Left renal cortex interstitium (tissue), 4 donors: Measurements from ENCODE around the gene PPP1R15A. TPM values are rescaled to one million over a fixed set of nuclear protein-coding genes. Genes with fewer than 3 reads are reported as not detected.
"Not testable (repeated sequence)": the region's sequence is repeated elsewhere in the genome, so short reads cannot be mapped to it uniquely, and the experiment has no call there.

Experiments used
- DNase-seq, 4 donors: peaks; one replicate each; pipeline ENCODE4 v3.0.0-alpha.2; 2013; ENCODE audit warnings: low read depth in 4 of 4, low spot score in 2 of 4, missing footprints in 1 of 4
- polyA plus RNA-seq, 4 donors: library from polyadenylated mRNA; unstranded; fragments of 120-200 nt; gene quantifications; one replicate each; pipeline ENCODE4 v1.2.1, GENCODE V29; 2013; ENCODE audit not compliant: insufficient read length in 4 of 4

Gene PPP1R15A
- polyA plus RNA-seq, 4 donors = 29.7 to 52.6 (median 33.7) TPM

DNA sequence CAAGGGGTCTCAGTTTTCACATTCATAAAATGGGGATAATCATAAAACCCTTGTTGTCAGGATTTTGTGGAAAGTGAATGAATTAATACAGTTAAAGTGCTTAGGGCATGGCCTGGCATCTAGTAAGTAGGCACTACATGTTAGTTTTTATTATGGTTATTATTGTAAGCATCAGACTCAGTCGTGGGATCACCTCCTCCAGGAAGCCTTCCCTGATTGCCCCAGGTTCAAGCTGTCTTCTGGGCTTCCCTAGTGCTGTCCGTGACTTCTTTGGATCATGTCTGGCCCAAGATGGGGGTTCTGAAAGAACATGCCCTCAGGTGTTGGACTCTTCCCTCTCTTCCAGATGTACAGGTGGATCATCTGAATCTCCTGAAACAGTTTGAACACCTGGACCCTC, 38.6 kb downstream of the PPP1R15A start:
- no peak for DNase-seq

DNA sequence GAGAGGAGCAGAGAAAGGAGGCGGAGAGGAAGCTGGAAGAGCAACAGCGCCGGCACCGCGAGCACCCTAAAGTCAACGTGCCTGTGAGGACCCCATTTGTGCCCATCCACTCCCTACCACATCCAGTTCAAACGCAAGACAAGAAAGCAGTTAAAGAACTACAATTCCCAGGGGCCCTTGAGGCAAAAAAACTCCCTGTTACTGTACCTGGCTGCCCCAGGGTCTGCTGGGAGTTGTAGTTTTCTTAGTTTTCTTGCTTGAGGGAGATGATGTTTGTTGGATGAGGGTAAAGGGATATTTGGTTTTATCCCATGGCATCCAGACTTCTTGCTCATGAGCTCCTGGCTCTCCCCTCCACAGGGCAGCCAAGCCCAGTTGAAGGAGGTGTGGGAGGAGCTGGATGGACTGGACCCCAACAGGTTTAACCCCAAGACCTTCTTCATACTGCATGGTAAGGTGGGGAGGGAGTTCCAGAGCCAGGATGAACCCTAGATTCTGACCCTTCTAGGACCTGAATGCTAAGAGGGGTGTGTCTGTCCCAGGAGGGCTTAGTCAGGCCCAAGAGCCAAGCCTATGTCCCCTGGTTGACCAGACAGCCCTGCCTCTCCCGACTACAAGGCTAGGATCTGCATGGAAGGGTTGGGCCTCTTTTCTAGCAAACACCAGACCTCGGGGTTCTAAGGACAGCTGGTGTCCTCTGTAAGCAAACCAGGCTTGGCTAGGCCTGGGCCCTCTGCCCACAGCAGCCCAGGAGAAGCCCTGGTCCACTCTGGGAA, 41.1 kb downstream of the PPP1R15A start:
- no peak for DNase-seq

DNA sequence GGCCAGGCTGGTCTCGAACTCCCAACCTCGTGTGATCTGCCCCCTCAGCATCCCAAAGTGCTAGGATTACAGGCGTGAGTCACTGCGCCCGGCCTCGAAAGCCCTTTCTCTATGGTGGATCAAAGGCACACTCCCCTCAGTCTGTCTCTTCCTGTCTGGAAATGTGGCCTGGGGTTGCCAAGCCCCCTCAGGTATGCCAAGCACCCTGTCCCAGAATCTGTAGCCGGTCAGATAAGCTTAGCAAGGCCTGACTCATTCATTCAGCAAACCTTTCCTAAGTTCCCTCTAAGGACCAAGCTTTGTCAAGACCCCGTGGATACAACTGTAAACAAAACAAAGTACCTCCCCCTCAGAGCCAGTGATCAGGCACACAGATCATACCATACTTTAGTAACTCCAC, 42.0 kb downstream of the PPP1R15A start:
- no peak for DNase-seq

DNA sequence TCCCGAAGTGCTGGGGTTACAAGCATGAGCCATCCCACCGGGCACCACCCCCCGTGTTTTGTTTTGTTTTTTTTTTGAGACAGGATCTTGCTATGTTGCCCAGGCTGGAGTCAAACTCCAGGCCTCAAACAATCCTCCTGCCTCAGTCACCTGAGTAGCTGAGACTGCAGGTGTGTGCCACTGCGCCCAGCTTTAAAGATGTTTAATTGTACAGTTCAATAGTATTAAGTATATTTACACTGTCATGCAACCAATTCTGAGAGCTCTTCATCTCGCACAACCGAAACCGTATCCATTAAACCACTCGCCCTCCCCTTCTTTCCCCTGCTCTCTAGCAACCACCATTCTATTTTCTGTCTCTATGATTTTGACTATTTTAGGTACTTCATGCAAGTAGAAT, 43.5 kb downstream of the PPP1R15A start:
- DNase-seq = no peak

GRCh38 chr19:48918071-48918470, 45.9 kb downstream of the PPP1R15A start:
- no peak for DNase-seq

GRCh38 chr19:48918801-48919247, 46.6 kb downstream of the PPP1R15A start:
- DNase-seq = no peak

- not testable (repeated sequence) for DNase-seq
Measured at GRCh38 chr19:48919271-48919670, 47.0 kb downstream of the PPP1R15A start.

- DNase-seq = no peak
Measured at GRCh38 chr19:48920949-48921348, 48.7 kb downstream of the PPP1R15A start.

DNA sequence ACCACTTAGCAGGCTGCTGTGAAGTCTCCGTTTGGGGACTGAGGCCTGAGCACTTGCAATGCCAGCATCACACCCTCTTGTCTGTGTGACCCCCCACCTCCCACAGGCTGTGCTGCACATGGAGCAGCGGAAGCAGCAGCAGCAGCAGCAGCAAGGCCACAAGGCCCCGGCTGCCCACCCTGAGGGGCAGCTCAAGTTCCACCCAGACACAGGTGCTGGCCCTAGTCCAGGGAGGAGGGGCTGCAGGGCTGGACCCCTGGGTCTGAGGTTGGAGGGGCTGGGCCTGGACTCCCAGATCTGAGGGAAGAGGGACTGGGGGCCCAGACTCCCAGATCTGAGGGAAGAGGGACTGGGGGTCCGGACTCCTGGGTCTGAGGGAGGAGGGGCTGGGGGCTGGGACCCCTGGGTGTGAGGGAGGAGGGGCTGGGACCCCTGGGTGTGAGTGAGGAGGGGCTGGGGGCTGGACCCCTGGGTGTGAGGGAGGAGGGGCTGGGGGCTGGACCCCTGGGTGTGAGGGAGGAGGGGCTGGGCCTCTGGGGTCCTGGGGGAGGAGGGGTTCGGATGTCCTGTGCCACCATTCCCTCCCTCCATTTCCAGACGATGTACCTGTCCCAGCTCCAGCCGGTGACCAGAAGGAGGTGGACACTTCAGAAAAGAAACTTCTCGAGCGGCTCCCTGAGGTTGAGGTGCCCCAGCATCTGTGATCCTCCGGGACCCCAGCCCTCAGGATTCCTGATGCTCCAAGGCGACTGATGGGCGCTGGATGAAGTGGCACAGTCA, 49.7 kb downstream of the PPP1R15A start:
- DNase-seq = no peak

DNA sequence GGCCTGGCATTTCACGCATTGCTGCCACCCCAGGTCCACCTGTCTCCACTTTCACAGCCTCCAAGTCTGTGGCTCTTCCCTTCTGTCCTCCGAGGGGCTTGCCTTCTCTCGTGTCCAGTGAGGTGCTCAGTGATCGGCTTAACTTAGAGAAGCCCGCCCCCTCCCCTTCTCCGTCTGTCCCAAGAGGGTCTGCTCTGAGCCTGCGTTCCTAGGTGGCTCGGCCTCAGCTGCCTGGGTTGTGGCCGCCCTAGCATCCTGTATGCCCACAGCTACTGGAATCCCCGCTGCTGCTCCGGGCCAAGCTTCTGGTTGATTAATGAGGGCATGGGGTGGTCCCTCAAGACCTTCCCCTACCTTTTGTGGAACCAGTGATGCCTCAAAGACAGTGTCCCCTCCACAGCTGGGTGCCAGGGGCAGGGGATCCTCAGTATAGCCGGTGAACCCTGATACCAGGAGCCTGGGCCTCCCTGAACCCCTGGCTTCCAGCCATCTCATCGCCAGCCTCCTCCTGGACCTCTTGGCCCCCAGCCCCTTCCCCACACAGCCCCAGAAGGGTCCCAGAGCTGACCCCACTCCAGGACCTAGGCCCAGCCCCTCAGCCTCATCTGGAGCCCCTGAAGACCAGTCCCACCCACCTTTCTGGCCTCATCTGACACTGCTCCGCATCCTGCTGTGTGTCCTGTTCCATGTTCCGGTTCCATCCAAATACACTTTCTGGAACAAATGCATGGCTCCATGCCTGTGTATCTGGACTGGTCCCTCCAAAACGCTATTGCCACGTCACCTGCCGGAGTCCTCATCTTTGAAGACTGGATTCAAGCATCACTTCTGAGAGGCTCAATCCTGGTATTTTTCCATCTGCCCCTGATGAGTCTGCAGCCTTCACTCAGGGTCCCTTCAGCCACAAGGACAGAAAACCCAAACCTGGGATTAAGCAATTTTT, 50.6 kb downstream of the PPP1R15A start:
- no peak for DNase-seq

DNA sequence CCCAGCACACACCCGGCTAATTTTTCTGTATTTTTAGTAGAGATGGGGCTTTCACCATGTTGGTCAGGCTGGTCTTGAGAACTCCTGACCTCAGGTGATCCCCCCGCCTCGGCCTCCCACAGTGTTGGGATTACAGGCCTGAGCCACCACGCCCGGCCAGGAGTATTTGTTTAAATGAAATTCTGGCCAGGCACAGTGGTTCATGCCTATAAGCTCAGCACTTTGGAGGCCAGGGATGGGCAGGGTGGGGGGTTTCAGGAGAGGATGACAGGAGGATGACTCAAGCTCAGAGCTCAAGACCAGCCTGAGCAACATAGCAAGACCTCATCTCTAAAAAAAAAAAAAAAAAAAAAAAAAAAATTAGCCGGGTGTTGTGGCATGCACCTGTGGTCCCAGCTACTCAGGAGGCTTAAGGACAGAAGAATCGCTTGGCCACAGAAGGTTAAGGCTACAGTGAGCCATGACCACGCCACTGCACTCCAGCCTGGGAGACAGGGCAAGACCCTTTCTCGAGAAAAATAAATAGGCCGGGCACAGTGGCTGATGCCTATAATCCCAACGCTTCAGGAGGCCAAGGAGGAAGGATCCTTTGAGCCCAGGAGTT, 53.1 kb downstream of the PPP1R15A start:
- no peak for DNase-seq

Other genes starting within 250 kb of the PPP1R15A start
- 10 to 100 TPM; 11.3 to 15.7 (median 13.2) TPM for gene DBP, start 235.0 kb upstream of the PPP1R15A start, polyA plus RNA-seq
- 10 to 100 TPM; 20.9 to 34.8 (median 28.6) TPM for gene CA11, start 226.2 kb upstream of the PPP1R15A start, polyA plus RNA-seq
- 1 to 10 TPM in 3 of 4 donors, under 1 TPM in 1; 0.45 to 2.1 (median 1.6) TPM for gene NTN5, start 199.4 kb upstream of the PPP1R15A start, polyA plus RNA-seq
- 1 to 10 TPM; 1.7 to 5.6 (median 3.3) TPM for gene FUT2, start 176.4 kb upstream of the PPP1R15A start, polyA plus RNA-seq
- gene MAMSTR, start 152.7 kb upstream of the PPP1R15A start, polyA plus RNA-seq = 1 to 10 TPM; 5.0 to 9.6 (median 6.7) TPM
- gene RASIP1, start 131.8 kb upstream of the PPP1R15A start, polyA plus RNA-seq = 10 to 100 TPM; 12.6 to 16.6 (median 15.2) TPM
- under 1 TPM; 0.23 to 0.67 (median 0.32) TPM for gene IZUMO1, start 125.5 kb upstream of the PPP1R15A start, polyA plus RNA-seq
- gene FUT1, start 119.8 kb upstream of the PPP1R15A start, polyA plus RNA-seq = 1 to 10 TPM; 3.0 to 3.8 (median 3.4) TPM
- gene FGF21, start 116.9 kb upstream of the PPP1R15A start, polyA plus RNA-seq = not detected
- gene BCAT2, start 61.4 kb upstream of the PPP1R15A start, polyA plus RNA-seq = 10 to 100 TPM; 30.4 to 64.2 (median 49.8) TPM
- gene HSD17B14, start 35.9 kb upstream of the PPP1R15A start, polyA plus RNA-seq = 10 to 100 TPM; 30.0 to 40.4 (median 36.2) TPM
- 10 to 100 TPM; 17.9 to 33.8 (median 27.1) TPM for gene PLEKHA4, start 3.8 kb upstream of the PPP1R15A start, polyA plus RNA-seq
- 1 to 10 TPM in 1 of 4 donors, under 1 TPM in 3; 0.46 to 1.3 (median 0.64) TPM for gene TULP2, start 26.3 kb downstream of the PPP1R15A start, polyA plus RNA-seq
- 100 to 1,000 TPM; 249 to 328 (median 311) TPM for gene NUCB1, start 27.9 kb downstream of the PPP1R15A start, polyA plus RNA-seq
- gene DHDH, start 61.3 kb downstream of the PPP1R15A start, polyA plus RNA-seq = 10 to 100 TPM in 1 of 4 donors, 1 to 10 TPM in 3; 6.0 to 10.3 (median 8.2) TPM
- 10 to 100 TPM; 58.1 to 90.7 (median 76.4) TPM for gene BAX, start 82.5 kb downstream of the PPP1R15A start, polyA plus RNA-seq
- gene FTL, start 92.9 kb downstream of the PPP1R15A start, polyA plus RNA-seq = 1,000 to 10,000 TPM; 2,498 to 2,845 (median 2,570) TPM
- gene GYS1, start 120.9 kb downstream of the PPP1R15A start, polyA plus RNA-seq = 10 to 100 TPM; 35.9 to 53.8 (median 48.2) TPM
- 100 to 1,000 TPM in 2 of 4 donors, 10 to 100 TPM in 2; 86.0 to 106 (median 95.6) TPM for gene RUVBL2, start 121.5 kb downstream of the PPP1R15A start, polyA plus RNA-seq
- gene LHB, start 144.7 kb downstream of the PPP1R15A start, polyA plus RNA-seq = under 1 TPM in 2 of 4 donors, not detected in 2; 0.31 to 0.35 TPM
- under 1 TPM in 1 of 4 donors, not detected in 3; 0.16 TPM for gene CGB3, start 151.9 kb downstream of the PPP1R15A start, polyA plus RNA-seq
- gene CGB2, start 159.5 kb downstream of the PPP1R15A start, polyA plus RNA-seq = under 1 TPM in 1 of 4 donors, not detected in 3; 0.28 TPM
- not detected for gene CGB1, start 164.5 kb downstream of the PPP1R15A start, polyA plus RNA-seq
- not detected for gene CGB5, start 171.4 kb downstream of the PPP1R15A start, polyA plus RNA-seq
- under 1 TPM in 1 of 4 donors, not detected in 3; 0.32 TPM for gene CGB8, start 176.7 kb downstream of the PPP1R15A start, polyA plus RNA-seq
- 1 to 10 TPM in 2 of 4 donors, under 1 TPM in 2; 0.59 to 2.8 (median 1.1) TPM for gene CGB7, start 185.3 kb downstream of the PPP1R15A start, polyA plus RNA-seq
- 1 to 10 TPM; 3.9 to 4.5 (median 4.5) TPM for gene NTF4, start 192.4 kb downstream of the PPP1R15A start, polyA plus RNA-seq
- under 1 TPM; 0.03 to 0.17 (median 0.07) TPM for gene KCNA7, start 200.3 kb downstream of the PPP1R15A start, polyA plus RNA-seq
- 100 to 1,000 TPM; 260 to 418 (median 347) TPM for gene SNRNP70, start 213.0 kb downstream of the PPP1R15A start, polyA plus RNA-seq
- gene LIN7B, start 241.9 kb downstream of the PPP1R15A start, polyA plus RNA-seq = 10 to 100 TPM in 1 of 4 donors, 1 to 10 TPM in 3; 5.4 to 13.2 (median 8.8) TPM
- 1 to 10 TPM in 1 of 4 donors, under 1 TPM in 3; 0.73 to 1.1 (median 0.80) TPM for gene C19orf73, start 246.7 kb downstream of the PPP1R15A start, polyA plus RNA-seq
- gene PPFIA3, start 247.1 kb downstream of the PPP1R15A start, polyA plus RNA-seq = 10 to 100 TPM in 1 of 4 donors, 1 to 10 TPM in 3; 4.5 to 11.1 (median 8.7) TPM